GM12801 (cell line): Measurements from ENCODE around the gene NR2C1.

Experiments
- TF ChIP-seq, protein P1 (sequence below): IDR thresholded peaks from one replicate; pipeline ENCODE4 v1.5.1; 2011; ENCODE audit warnings: control low read depth; ENCODE audit not compliant: insufficient read length; ENCODE audit errors: extremely low read depth

NR2C1 gene

DNA sequence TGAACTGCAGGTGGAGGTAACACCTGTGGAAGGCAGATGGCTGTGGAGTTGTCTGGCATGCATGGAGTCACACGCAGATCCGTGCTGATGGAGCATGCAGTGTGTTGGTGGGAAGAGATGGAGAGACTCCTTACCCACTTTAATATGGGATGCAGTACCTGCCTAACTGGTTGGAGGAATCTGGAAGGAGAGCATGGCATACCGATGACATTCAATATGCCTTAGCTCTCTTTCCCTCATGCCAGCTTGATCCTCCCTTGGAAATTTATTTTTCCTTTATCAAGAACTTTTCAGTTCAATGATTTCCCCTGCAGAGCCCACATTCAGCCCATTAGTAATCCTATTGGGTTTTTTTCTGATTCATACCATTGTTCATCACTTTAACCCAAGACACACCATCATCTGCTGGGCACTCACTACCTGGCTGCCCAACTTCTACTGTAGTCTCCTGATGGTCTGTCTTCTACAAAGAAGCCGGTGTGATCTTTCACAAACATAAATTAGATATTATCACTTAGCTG is 25.9 kb upstream of the NR2C1 start:
- TF ChIP-seq, protein P1, sequence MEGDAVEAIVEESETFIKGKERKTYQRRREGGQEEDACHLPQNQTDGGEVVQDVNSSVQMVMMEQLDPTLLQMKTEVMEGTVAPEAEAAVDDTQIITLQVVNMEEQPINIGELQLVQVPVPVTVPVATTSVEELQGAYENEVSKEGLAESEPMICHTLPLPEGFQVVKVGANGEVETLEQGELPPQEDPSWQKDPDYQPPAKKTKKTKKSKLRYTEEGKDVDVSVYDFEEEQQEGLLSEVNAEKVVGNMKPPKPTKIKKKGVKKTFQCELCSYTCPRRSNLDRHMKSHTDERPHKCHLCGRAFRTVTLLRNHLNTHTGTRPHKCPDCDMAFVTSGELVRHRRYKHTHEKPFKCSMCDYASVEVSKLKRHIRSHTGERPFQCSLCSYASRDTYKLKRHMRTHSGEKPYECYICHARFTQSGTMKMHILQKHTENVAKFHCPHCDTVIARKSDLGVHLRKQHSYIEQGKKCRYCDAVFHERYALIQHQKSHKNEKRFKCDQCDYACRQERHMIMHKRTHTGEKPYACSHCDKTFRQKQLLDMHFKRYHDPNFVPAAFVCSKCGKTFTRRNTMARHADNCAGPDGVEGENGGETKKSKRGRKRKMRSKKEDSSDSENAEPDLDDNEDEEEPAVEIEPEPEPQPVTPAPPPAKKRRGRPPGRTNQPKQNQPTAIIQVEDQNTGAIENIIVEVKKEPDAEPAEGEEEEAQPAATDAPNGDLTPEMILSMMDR: no peak

DNA sequence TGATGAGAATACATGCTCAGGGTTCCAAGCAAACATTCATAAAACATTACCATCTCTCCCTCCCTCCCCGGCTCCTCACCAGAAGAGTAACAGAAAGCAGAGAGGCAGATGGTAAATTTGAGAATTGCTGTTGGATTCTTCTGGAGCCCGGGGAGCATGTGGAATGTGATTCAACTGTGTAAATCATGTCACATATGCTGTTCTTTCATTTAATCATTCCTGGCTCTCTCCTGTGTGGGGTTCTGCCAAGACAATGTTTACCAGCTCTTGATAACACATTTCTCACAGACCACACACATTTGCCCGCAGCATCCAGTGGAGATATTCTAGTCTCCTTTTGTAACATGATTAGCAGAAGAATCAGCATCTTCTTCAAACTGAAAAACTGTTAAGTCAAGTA is 23.4 kb upstream of the NR2C1 start:
- TF ChIP-seq, protein P1: no peak

DNA sequence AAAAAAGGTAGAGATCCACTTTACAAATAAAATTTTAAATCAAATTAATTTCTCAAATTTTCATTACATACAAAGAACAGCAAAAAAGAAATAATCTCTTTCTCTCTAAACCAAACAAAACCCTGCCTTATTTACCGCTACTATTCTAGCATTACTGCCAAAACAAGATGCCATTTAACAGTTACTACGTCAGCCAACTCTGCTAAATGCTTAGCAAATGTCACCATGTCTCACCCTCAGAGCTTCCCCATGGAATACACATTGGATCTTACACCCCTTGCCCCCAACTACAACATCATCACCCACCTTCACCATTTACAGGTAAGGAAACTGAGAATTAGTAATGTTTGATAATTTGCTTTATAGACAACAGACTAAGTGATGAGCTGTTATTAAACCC is 23.0 kb upstream of the NR2C1 start:
- TF ChIP-seq, protein P1: no peak

DNA sequence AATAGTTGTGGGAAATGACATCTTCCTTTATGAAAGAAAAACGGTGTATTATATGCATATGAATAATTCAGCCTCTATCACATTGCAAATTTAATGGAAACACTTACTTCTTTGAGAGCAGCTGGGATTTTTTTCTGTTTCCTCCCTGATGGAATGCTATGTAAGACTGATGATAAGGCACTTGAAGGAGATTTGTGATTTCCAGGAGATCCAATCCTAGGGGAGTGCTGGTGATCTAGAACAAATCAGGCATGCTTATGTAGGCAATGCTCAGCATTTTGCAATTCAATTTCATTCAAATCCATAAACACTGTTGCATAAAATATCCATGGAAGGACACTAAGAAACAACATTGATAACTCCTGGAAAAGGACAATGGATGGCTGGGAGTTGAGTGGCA is 16.0 kb upstream of the NR2C1 start:
- TF ChIP-seq, protein P1: no peak

DNA sequence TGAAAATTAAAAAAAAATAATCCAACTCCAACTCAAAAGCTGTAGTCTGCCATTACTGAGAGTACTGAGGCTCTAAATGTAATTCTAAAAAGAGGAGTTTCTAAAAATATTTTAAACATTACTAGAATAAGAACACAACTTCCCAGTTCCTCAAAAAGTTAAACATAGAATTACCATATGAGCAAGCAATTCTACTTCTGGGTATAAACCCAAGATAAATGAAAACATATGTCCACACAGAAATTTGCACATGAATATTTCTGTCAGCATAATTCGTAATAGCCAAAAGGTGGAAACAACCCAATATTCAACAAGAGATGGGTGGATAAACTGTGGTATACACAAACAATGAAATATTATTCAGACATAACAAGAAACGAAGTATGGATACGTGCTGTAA is 15.0 kb upstream of the NR2C1 start:
- TF ChIP-seq, protein P1: no peak

DNA sequence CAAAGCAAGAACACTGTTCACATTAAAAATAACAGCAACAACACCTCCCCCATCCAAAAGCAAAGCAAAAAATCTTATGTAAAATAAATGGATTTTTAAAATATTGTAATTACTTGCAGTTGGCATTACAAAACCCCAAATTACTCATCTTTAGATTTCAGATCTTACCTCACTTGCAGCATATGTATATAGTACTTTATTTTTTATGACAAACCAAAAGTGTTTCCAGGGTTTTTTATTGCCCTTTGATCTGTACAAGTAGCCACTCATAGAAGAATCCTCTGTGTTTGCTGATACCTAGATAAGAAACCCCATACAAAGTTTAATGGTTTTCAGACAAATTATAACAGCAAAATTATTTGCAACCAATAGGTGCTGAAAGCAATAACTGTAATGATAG is 12.2 kb upstream of the NR2C1 start:
- TF ChIP-seq, protein P1: no peak

DNA sequence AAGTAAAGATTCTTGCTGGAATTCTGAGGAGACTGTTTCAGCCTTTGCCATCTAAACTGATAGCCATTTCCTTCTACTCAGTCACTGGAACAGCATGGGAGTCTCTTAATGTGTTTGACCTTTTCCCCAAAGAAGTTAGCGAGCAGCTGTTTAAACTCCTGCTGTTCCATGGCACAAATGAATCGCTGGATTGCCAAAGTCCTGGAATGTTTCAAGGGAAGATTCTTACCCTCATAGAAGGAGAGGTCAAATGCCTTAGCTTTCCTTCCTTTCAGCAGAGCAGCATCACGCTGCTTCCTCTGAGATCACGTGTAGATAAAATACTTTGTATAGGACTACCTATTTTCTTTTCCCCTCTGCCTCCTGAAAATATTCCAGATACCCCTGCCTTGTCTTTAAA is 10.5 kb upstream of the NR2C1 start:
- TF ChIP-seq, protein P1: no peak

DNA sequence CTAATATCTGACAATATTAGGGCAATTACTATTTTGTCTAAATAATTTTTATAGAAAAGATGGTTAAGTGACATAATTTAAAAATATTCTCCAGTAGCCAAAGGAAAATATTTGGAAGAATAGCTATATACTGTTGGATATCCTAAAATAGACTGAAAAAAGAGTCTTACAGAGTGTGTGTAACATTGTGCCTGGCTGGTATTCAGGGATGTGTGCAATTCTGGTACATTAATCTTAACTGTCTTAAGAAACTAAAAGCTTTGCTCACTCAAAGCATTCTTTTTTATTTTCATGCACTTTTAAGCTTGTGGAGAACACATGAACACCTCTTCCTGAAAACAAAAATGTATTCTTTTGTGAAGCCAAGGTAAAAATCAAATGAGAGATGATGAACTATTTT is 10.1 kb upstream of the NR2C1 start:
- TF ChIP-seq, protein P1: no peak
